MG63 (cell line): Measurements from ENCODE around the gene LINS1. TPM values are rescaled to one million over a fixed set of nuclear protein-coding genes. Genes with fewer than 3 reads are reported as not detected.

ENCODE experiments used
- DNase-seq: peaks from one replicate; pipeline ENCODE4 v3.0.0-alpha.2; 2020
- H3K27me3 ChIP-seq: fragments of 250-450 bp; sonication (Bioruptor Pico); 2 replicates; pipeline ENCODE4 v1.5.1; 2020; ENCODE audit warnings: mild to moderate bottlenecking, moderate library complexity
- H3K36me3 ChIP-seq: fragments of 250-450 bp; sonication (Bioruptor Pico); 2 replicates; pipeline ENCODE4 v1.5.1; 2020; ENCODE audit warnings: mild to moderate bottlenecking, moderate library complexity
- H3K4me3 ChIP-seq: fragments of 250-450 bp; sonication (Bioruptor Pico); 2 replicates; pipeline ENCODE4 v1.5.1; 2020; ENCODE audit warnings: mild to moderate bottlenecking, moderate library complexity
- H3K9me3 ChIP-seq: fragments of 250-450 bp; sonication (Bioruptor Pico); 2 replicates; pipeline ENCODE4 v1.5.1; 2020; ENCODE audit warnings: mild to moderate bottlenecking, moderate library complexity
- total RNA-seq: library from RNA; depleted of rRNA; stranded (reverse); fragments of >200 nt; shearing (Covaris generic); gene quantifications from 2 replicates; pipeline ENCODE4 v1.2.3, GENCODE V29; 2014; ENCODE audit warnings: low replicate concordance; rRNA removed

LINS1 gene, protein sequence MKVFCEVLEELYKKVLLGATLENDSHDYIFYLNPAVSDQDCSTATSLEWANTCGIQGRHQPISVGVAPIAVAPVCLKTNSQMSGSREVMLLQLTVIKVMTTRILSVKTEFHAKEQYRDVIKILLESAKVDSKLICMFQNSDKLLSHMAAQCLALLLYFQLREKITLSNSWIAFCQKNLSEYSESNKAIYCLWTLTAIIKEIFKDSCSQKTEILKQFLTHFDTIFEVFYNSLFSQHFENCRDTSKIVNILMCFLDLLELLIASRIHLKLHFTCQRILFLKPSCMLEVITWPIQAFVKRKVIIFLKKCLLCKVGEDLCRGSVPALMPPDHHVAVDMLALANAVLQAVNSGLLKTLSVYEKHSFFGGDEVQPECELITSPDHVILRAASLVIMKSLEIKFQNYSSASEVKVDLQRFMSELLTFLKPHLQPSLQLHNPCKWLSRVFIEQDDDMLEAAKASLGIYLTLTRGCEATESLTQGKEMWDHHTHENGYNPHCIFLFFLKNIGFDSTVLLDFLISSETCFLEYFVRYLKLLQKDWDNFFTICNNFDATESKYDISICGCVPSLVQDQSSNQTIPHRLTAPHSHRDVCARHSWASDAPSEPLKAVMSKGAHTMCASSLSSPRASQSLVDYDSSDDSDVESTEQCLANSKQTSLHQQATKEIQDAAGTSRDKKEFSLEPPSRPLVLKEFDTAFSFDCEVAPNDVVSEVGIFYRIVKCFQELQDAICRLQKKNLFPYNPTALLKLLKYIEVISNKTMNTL
- total RNA-seq, result 8.0 and 24.3 TPM in 2 replicates

DNA sequence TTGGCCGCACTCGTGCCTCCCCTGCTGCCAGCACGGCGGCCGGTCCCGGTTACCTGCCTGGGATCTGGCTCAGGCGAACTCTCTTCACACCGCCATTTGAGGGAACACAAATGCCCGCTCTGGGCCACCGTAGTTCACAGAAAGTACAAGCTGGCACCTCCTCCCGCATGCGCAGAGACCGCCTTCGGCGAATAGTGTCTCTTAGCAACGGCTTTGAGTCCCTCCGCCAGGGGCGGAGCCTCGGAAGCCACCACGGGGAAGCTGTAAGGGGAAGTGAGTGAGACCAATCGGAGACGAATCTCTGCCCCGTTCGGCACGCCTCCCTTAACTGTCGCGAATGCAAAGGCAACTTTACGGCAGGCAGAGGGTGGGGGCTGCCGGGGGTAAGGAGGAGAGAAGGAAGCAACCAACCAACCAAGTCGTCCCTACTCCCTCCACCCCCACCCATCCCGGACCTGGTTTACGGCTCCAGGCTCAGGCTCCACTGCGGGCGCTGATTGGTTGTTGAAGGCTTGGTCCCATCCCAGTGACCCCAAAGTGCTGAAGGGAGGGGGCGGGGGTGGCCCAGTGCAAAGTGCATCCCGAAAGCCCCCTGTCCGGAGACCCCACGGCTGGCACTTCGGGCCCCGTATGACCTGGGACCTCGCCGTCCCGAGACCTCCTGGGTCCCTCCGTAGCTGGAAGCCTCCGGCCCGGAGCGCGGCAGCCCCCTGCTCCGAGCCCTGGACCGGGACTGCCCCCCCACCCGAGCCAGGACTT, at the start of gene LINS1, which contains the start of gene ASB7:
TSS of gene LINS1 (minus strand) at position 121 of the 759 bp plus-strand sequence. CDS start 21,342 bp downstream, outside the sequence.
TSS of gene ASB7 (plus strand) at position 526 of the 759 bp plus-strand sequence. CDS start 9,628 bp downstream, outside the sequence.
- Histone ChIP-seq H3K4me3 (peak within 1 kb of the TSS; percentile 80), H3K36me3 (peaks cover 27% of the 10 kb centered on the region), H3K9me3 (no peaks in the 10 kb centered on the region), H3K27me3 (no peaks in the 10 kb centered on the region)
- DNase-seq, result peak; percentile 100

DNA sequence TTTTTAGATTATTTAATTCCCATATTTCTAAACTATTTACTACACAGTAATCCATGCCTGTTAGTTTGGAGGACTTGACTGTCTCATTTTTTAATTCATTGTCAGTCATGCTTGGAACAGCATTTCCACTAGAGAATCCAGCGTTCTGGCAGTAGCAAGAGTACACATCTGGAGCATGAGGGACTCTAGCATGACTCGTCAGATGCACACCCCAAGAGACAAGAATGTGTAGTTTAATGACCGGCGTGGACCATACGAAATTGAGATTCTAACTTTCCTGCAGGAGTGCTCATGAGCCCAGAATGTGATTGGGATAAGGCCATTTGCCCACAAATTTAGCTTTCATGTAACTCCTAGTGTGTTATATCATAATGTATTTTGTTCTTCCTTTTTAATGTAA, 49.3 kb upstream of the LINS1 start:
- Histone ChIP-seq H3K27me3 (no peaks in the 10 kb centered on the region), H3K36me3 (no peaks in the 10 kb centered on the region; the same call in none of the 2 replicates), H3K4me3 (no peak overlapping the region), H3K9me3 (no peaks in the 10 kb centered on the region)
- DNase-seq, result peak; percentile 46

DNA sequence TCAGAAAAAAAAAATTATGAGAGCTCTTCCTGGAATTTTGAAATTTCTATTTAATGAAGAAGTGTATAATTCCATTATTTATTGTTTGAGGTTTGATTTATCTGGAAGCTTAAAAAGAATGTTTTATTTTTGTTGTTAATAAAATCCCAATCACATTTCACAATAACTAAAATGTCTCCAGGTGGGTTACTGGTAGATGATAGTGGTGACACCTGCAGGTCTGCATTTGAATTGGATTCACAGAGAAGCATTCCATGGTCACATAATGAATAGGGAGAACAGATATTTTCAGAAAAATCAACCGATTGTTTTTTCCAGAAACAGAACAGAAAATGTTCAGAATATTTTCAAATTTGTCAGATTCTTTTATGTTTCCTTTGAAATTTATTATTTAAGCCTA, 48.7 kb upstream of the LINS1 start:
- Histone ChIP-seq H3K36me3 (no peaks in the 10 kb centered on the region; the same call in none of the 2 replicates), H3K4me3 (no peak overlapping the region), H3K9me3 (no peaks in the 10 kb centered on the region), H3K27me3 (no peaks in the 10 kb centered on the region)
- DNase-seq, result no peak

DNA sequence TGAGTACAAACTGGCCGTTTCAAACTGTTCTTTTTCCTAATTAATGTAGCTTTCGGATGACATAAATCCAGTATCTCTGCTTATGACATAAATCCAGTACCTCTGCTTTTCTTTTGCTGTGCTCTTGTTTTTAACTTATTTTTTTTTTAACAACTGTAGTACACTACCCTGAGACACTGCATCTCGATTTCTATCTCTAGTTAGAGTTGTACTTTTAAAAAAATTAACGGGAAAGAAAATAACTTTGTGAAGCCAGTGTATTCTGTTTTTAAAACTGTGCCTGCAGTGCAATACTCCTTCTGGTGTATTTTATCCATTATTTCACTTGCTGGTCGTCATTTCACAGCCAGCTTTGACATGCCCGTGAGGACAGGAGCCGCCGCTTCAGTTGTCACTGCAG, 47.0 kb upstream of the LINS1 start:
- H3K4me3 ChIP-seq, result no peak overlapping the region
- DNase-seq, result no peak
- no peaks in the 10 kb centered on the region for H3K9me3 ChIP-seq
- no peaks in the 10 kb centered on the region; the same call in none of the 2 replicates for H3K36me3 ChIP-seq
- H3K27me3 ChIP-seq, result no peaks in the 10 kb centered on the region

DNA sequence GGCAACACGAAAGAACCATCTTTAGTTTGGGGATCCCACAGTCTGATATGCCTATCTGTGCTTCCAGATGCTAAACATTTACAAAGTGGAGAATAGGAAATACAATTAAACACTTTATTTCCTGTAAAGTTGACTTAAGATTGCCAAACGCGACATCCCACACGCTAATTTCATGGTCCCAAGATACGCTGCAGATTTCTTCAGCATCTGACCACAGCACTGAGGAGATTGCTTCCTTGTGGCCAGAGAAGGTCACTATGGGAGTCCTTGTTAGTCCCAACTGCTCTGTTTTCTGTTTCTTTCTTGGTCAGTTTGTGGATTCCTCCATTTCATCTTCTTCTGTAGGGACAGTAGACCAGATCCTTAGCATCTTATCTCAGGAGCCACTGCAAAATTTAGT, 43.7 kb upstream of the LINS1 start:
- DNase-seq, result no peak
- H3K27me3 ChIP-seq, result no peaks in the 10 kb centered on the region
- H3K9me3 ChIP-seq, result no peaks in the 10 kb centered on the region
- no peaks in the 10 kb centered on the region; the same call in 1 of the 2 replicates for H3K36me3 ChIP-seq
- no peak overlapping the region for H3K4me3 ChIP-seq

DNA sequence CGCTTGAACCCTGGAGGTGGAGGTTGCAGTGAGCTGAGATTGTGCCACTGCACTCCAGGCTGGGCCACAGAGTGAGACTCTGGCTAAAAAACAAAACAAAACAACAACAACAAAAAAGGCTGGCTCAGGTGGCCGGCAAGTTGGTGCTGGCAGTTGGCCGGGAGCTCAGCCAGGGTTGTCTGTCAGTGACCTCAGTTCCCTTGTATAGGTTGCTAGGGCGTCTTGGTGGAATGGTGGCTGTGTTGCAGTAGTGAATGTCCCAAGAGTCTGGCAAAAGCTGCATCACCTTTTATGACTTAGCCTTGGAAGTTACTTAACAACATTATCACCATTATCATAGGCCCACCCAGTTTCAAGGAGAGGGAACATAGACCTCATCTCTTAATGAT, 41.0 kb upstream of the LINS1 start:
- Histone ChIP-seq H3K4me3 (no peak overlapping the region), H3K9me3 (no peaks in the 10 kb centered on the region), H3K27me3 (no peaks in the 10 kb centered on the region), H3K36me3 (no peaks in the 10 kb centered on the region; the same call in 1 of the 2 replicates)
- no peak for DNase-seq

DNA sequence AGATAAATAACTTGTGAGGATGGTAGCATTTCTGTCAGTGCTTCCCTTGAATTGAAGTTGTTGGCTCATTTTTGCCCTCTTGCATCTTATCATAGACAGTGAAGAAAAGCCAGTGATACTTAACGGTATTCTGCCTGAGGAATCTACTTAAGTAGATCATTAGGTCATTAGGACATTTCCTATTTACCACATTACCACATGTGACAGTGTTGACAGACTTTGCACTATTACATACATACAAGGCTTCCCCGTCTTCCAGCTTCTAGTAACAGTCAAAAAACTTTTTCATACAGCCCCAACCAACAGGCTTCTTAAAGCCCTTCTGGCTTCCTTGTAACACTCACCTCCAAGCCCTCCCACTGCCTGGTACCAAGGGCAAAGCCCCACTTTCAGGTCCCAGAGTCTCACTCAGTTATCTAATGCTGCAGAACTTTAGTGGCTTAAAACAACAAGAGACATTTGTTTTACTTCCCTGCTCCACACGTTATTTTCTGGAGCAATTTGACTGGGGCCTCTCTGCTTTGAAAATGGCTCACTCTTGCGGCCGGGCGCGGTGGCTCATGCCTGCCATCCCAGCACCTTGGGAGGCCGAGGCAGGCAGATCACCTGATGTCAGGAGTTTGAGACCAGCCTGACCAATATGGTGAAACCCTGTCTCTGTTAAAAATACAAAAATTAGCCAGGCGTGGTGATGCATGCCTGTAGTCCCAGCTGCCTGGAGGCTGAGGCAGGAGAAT, 40.4 kb upstream of the LINS1 start:
- H3K27me3 ChIP-seq, result no peaks in the 10 kb centered on the region
- H3K9me3 ChIP-seq, result no peaks in the 10 kb centered on the region
- DNase-seq, result no peak
- H3K36me3 ChIP-seq, result no peaks in the 10 kb centered on the region; the same call in 1 of the 2 replicates
- H3K4me3 ChIP-seq, result no peak overlapping the region

DNA sequence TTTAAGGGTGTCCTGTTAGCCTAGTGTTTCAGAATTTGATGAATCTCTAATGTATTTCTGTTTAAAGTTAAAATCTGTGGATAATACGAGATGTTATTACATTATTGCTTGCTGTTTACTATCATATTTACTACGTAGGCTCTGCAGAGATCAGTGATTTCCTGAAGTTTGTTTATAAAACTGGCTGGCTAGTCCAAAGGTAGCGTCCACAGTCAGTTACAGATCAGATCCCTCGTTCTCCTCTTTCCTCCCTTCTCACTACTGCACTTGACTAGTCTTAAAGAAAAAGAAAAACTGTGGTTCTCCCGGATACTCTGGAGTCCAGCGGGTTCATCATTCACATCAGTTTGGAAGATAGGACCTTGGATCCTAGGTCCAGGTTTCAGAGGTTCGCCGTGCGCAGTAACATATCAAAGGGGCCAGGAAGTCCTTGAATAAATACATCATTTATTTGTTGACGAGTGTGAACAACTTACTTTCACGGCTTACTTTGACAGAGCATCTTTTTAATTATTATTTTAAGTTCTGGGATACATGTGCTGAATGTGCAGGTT, 36.3 kb upstream of the LINS1 start:
- Histone ChIP-seq H3K36me3 (no peaks in the 10 kb centered on the region; the same call in 1 of the 2 replicates), H3K27me3 (no peaks in the 10 kb centered on the region), H3K4me3 (no peak overlapping the region), H3K9me3 (no peaks in the 10 kb centered on the region)
- DNase-seq, result no peak

DNA sequence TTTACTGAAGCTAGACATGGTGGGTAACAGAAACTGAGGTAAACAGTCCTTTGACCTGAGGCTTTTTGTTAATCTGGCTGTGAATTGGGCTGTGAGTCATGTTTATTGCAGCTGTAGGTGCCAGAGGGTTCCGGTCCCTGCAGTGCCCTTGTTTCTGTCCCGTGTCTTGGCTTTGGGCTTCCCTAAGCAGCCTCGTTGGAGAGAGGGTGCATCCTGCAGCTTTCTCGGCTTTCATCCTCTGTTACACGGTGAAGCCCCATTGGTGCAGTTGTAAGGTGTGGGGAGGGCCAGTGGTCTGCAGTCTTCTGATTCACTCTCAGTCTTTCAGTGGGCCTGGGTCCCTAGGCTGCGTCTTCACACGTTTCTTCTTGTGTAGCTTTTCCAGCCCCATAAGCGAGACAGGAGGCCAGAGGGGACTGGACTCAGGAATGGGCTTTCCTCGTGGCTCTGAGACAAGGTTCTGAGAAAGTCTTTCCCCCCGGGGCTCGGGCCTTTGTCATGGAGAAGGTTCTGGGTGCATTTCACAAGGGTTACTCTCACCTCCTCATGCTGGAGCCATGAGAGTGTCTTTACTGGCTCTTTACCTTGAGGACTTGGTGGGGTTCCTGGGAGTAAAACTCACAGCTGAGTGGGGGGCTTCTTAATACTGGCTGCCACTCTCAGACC, 33.6 kb upstream of the LINS1 start:
- no peak for DNase-seq
- no peaks in the 10 kb centered on the region for H3K9me3 ChIP-seq
- no peaks in the 10 kb centered on the region for H3K27me3 ChIP-seq
- no peak overlapping the region for H3K4me3 ChIP-seq
- peaks cover 4% of the 10 kb centered on the region for H3K36me3 ChIP-seq

DNA sequence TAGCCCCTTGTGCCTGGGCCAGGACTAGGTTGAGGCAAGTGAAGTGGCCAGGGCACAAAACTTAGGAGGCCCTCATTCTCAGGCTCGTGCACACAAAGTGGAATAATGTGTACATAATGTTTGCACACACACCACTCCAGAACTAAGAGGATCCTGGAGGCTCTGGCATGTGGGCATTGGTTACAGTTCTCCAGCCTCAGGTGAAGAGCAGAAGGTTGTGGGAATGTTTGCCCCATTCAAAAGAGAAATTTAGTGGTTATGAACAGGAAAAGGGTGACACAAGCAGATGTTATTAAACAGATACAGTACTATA, 31.7 kb upstream of the LINS1 start:
- Histone ChIP-seq H3K27me3 (no peaks in the 10 kb centered on the region), H3K4me3 (no peak overlapping the region), H3K9me3 (no peaks in the 10 kb centered on the region), H3K36me3 (peaks cover 16% of the 10 kb centered on the region)
- no peak for DNase-seq

DNA sequence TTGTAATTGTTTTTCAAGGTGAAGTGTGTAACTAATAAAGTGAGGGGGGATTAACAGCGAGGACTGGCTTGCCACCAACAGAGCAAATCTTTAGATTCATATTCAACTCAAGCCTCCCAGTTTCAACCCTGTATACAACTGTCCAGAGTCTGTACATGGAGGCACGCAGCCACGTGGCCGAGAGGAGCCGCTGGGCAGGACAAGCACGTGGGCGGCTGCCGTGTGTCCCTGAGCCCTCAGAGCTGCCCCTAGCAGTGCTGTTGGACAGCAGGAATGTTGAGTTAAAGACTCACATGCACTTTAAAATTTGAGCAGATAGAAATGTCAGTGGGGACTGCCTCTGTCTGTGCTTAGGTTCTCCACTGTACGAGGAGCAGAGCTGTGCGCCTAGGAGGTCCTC, 29.8 kb upstream of the LINS1 start:
- no peaks in the 10 kb centered on the region for H3K27me3 ChIP-seq

DNA sequence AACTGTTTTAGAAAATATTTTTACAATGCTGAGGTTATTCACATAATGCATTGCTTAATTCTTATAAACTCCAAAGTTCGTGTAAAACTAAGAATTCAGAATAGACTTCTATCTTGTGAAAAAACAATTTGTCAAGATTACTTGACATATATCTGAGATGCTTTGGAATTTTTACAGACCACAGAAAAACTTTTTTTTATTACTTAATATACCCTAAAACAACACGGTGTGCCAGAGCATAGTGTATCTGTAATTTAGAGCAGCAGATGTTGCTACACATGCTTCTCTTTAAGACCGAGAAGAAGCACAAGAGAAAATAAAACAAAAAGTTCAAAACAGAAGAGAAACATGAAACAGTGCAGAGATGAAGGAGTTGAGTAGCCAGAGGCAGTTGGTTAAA, 26.8 kb upstream of the LINS1 start:
- Histone ChIP-seq H3K36me3 (peaks cover 16% of the 10 kb centered on the region), H3K4me3 (no peak overlapping the region), H3K9me3 (no peaks in the 10 kb centered on the region), H3K27me3 (no peaks in the 10 kb centered on the region)
- DNase-seq, result no peak

More for the DNA sequence above, 29.8 kb upstream of the LINS1 start:
- DNase-seq, result no peak
- Histone ChIP-seq H3K9me3 (no peaks in the 10 kb centered on the region), H3K4me3 (no peak overlapping the region), H3K36me3 (peaks cover 16% of the 10 kb centered on the region)

DNA sequence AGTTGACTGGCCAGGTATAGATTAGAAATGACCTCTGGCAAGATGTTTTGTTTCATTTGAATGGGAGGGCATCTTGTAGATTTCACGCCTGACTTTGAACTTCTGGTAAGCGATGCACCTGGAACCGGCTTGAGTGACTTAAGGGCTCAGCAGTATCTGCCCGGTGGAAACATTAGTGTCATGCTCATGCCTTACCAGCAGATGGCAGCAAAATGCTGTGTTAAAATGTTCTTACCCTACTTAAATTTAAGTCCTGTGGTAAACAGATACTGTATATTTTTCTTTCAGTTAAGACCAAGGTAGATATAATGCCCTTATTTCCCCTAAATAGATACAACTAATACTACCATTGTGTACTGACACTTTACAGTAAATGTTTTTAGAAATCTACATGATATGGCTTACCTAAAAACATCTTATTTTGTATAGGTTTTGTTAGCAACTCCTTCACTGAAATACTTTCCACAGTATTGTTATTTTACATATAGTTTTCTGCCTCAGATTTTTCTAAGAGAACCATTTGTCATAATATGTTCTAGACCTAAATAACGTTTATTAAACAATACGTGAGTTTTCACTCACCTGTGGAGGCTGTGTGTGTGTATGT, 25.9 kb upstream of the LINS1 start:
- DNase-seq, result peak; percentile 34
- Histone ChIP-seq H3K4me3 (no peak overlapping the region), H3K27me3 (no peaks in the 10 kb centered on the region), H3K9me3 (no peaks in the 10 kb centered on the region), H3K36me3 (peaks cover 16% of the 10 kb centered on the region)

DNA sequence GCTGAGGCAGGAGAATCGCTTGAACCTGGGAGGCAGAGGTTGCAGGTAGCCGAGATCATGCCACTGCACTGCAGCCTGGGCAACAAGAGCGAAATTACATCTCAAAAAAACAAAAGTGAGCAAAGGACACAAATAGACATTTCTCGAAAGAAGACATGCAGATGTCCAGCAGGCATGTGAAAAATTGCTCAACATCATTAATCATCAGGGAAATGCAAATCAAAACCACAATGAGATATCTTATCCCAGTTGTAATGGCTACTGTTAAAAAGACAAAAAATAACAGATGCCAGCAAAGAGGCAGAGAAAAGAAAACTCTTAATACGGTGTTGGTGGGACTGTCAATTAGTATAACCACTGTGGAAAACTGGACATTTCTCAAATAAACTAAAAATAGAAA, 21.3 kb upstream of the LINS1 start:
- Histone ChIP-seq H3K9me3 (no peaks in the 10 kb centered on the region), H3K4me3 (no peak overlapping the region), H3K27me3 (no peaks in the 10 kb centered on the region), H3K36me3 (peaks cover 22% of the 10 kb centered on the region)
- DNase-seq, result no peak

DNA sequence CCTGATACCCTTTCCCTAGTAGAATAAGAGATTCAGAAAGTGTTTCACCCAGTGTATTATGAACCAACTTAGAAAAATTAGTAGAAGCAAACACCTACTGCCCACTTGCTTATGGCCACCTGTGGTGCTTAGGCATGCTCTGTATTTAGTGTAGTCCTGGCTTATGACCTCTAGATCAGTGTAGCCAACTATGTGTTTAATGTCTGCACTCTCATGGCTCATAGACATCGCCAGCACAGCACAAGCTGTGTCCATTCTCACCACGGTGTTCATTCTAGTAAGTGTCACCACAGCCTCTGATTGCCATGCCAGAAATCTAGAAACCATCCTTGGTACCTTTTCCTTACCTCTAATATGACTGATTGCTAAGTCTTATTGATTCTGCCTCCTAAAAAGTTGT, 14.7 kb upstream of the LINS1 start:
- DNase-seq, result no peak
- peaks cover 52% of the 10 kb centered on the region for H3K36me3 ChIP-seq
- H3K9me3 ChIP-seq, result no peaks in the 10 kb centered on the region
- H3K4me3 ChIP-seq, result no peak overlapping the region
- no peaks in the 10 kb centered on the region for H3K27me3 ChIP-seq
